H1 (cell line): ENCODE measurements around the gene FAM151A.

Source experiments
- ASH2L ChIP-seq: fragments of 200-600, 300-600 bp; sonication (generic); IDR thresholded peaks from one replicate; pipeline ENCODE4 v1.7.1; 2017; ENCODE audit warnings: low read length
- CHD2 ChIP-seq: IDR thresholded peaks from 2 replicates; pipeline ENCODE4 v1.6.1; 2012; ENCODE audit warnings: low read length, improper control_type of control experiment
- CTCF ChIP-seq, 3 experiments: IDR thresholded peaks; 1 replicate in 2 of 3; 2 replicates in 1 of 3; pipeline versions ENCODE4 v1.5.1 to v1.6.1; 2011; ENCODE audit warnings: low read length in 3 of 3, mild to moderate bottlenecking in 3 of 3, inconsistent platforms in 2 of 3, low read depth in 1 of 3, moderate library complexity in 1 of 3; ENCODE audit not compliant: insufficient read depth in 1 of 3; ENCODE audit errors: control extremely low read depth in 1 of 3
- EP300 ChIP-seq, 2 experiments: IDR thresholded peaks; 1 replicate in 1 of 2; 2 replicates in 1 of 2; pipeline ENCODE4 v1.6.1; 2011 to 2012; ENCODE audit warnings: low read depth in 2 of 2, low read length in 2 of 2, mild to moderate bottlenecking in 2 of 2, borderline replicate concordance in 1 of 2, inconsistent platforms in 1 of 2, moderate library complexity in 1 of 2
- EZH2 ChIP-seq: fragments of 200-600 bp; sonication (generic); IDR thresholded peaks from 2 replicates; pipeline ENCODE4 v1.7.1; 2012; ENCODE audit warnings: low read depth, mild to moderate bottlenecking, moderate library complexity, low read length, inconsistent platforms; ENCODE audit not compliant: severe bottlenecking
- FOSL1 ChIP-seq: IDR thresholded peaks from 2 replicates; pipeline ENCODE4 v1.6.1; 2011; ENCODE audit warnings: mild to moderate bottlenecking, low read depth, low read length, moderate library complexity; ENCODE audit not compliant: insufficient read depth
- GABPA ChIP-seq: IDR thresholded peaks from 2 replicates; pipeline ENCODE4 v1.6.1; 2011; ENCODE audit warnings: mild to moderate bottlenecking, low read length, moderate library complexity, borderline replicate concordance; ENCODE audit not compliant: insufficient read depth
- JUND ChIP-seq: IDR thresholded peaks from 2 replicates; pipeline ENCODE4 v1.6.1; 2011; ENCODE audit warnings: mild to moderate bottlenecking, improper control_type of control experiment, low read length
- KDM1A ChIP-seq: fragments of 200-600, 300-600 bp; sonication (generic); IDR thresholded peaks from 2 replicates; pipeline ENCODE4 v1.7.1; 2016; ENCODE audit warnings: mild to moderate bottlenecking, low read length, borderline replicate concordance
- POLR2A ChIP-seq, 2 experiments: IDR thresholded peaks; 1 replicate in 1 of 2; 2 replicates in 1 of 2; pipeline ENCODE4 v1.6.1; 2011; ENCODE audit warnings: low read depth in 2 of 2, low read length in 2 of 2, mild to moderate bottlenecking in 2 of 2; ENCODE audit errors: control extremely low read depth in 1 of 2
- SP1 ChIP-seq: IDR thresholded peaks from 2 replicates; pipeline ENCODE4 v1.6.1; 2011; ENCODE audit warnings: low read depth, low read length
- SP2 ChIP-seq: IDR thresholded peaks from 2 replicates; pipeline ENCODE4 v1.6.1; 2012; ENCODE audit warnings: mild to moderate bottlenecking, low read length, inconsistent platforms
- ZNF274 ChIP-seq: IDR thresholded peaks from 2 replicates; pipeline ENCODE4 v1.7.0; 2012; ENCODE audit warnings: low read length, borderline replicate concordance; ENCODE audit errors: extremely low read depth

GRCh38 chr1:54603241-54603640, 20.1 kb downstream of the FAM151A start:
- TF ChIP-seq EZH2 (no peak), SP2 (no peak), FOSL1 (no peak), GABPA (no peak), JUND (no peak), KDM1A (no peak), CHD2 (no peak), POLR2A (IDR thresholded peaks at IDR 0.05; ENCODE audit: control extremely low read depth in 1 of 2, low read depth in 2 of 2, low read length in 2 of 2) (no peak), CTCF (IDR thresholded peaks at IDR 0.05; ENCODE audit: control extremely low read depth in 1 of 3, insufficient read depth in 1 of 3, low read depth in 1 of 3, low read length in 3 of 3) (no peak), EP300 (IDR thresholded peaks at IDR 0.05; ENCODE audit: borderline replicate concordance in 1 of 2, low read depth in 2 of 2, low read length in 2 of 2) (no peak), ZNF274 (no peak), SP1 (no peak), ASH2L (no peak)
